Caco-2 (cell line): ENCODE data around the gene OMP. TPM values are rescaled to one million over a fixed set of nuclear protein-coding genes. Genes with fewer than 3 reads are reported as not detected.

ENCODE experiments used
- BruUV-seq: library from RNA; stranded (reverse); fragments of 400-500 nt; replicated peaks from 2 replicates; lab custom pipeline; 2021; lab: Mats Ljungman, UMichigan
- CTCF ChIA-PET: fragments of 300-600 bp; sonication (Branson Sonifier 250); formaldehyde crosslinking; loops from one replicate; lab custom pipeline; 2022; ENCODE audit warnings: antibody characterized with exemption; lab: Charles Lee
- POLR2A ChIA-PET: fragments of 300-600 bp; sonication (Branson Sonifier 250); formaldehyde crosslinking; loops from one replicate; lab custom pipeline; 2022; ENCODE audit warnings: antibody characterized with exemption; lab: Charles Lee
- DNase-seq, 2 experiments: peaks; one replicate each; pipeline versions ENCODE4 v3.0.0 to v3.0.0-alpha.2; 2020 to 2022
- H3K27me3 ChIP-seq: replicated peaks from 2 replicates; pipeline ENCODE4 v1.6.0; 2011; ENCODE audit warnings: low read length; ENCODE audit not compliant: control insufficient read depth, insufficient read depth
- H3K36me3 ChIP-seq: 2 replicates; pipeline ENCODE4 v1.5.1; 2011; ENCODE audit warnings: low read length; ENCODE audit not compliant: control insufficient read depth, insufficient read depth
- H3K4me1 ChIP-seq: fragments of 250-450 bp; sonication (Bioruptor Pico); 2 replicates; pipeline ENCODE4 v1.5.1; 2020; ENCODE audit warnings: mild to moderate bottlenecking
- H3K4me3 ChIP-seq: 2 replicates; pipeline ENCODE4 v1.5.1; 2011; ENCODE audit warnings: low read depth, mild to moderate bottlenecking, control low read depth, low read length
- H3K9me3 ChIP-seq: fragments of 250-450 bp; sonication (Bioruptor Pico); 2 replicates; pipeline ENCODE4 v1.5.1; 2020; ENCODE audit warnings: mild to moderate bottlenecking, moderate library complexity
- H3K27ac Mint-ChIP-seq: one replicate; pipeline ENCODE4 v1.8.0; 2022; ENCODE audit warnings: mixed read lengths; ENCODE audit not compliant: unreplicated experiment
- H3K27me3 Mint-ChIP-seq: one replicate; pipeline ENCODE4 v1.8.0; 2022; ENCODE audit warnings: mixed read lengths; ENCODE audit not compliant: insufficient read depth, unreplicated experiment
- H3K36me3 Mint-ChIP-seq: one replicate; pipeline ENCODE4 v1.8.0; 2022; ENCODE audit warnings: mild to moderate bottlenecking, mixed read lengths; ENCODE audit not compliant: insufficient read depth, unreplicated experiment
- H3K4me1 Mint-ChIP-seq: one replicate; pipeline ENCODE4 v1.8.0; 2022; ENCODE audit warnings: low read depth, mixed read lengths; ENCODE audit not compliant: unreplicated experiment
- H3K4me3 Mint-ChIP-seq: one replicate; pipeline ENCODE4 v1.8.0; 2022; ENCODE audit warnings: mild to moderate bottlenecking, moderate library complexity, mixed read lengths; ENCODE audit not compliant: unreplicated experiment
- H3K9me3 Mint-ChIP-seq: one replicate; pipeline ENCODE4 v1.8.0; 2022; ENCODE audit warnings: mixed read lengths; ENCODE audit not compliant: unreplicated experiment
- intact Hi-C: fragments of 100-400 bp; cut with micrococcal nuclease; formaldehyde crosslinking; loops from one replicate; pipeline ENCODE4 v1.10.0; 2022; ENCODE audit not compliant: unreplicated experiment
- total RNA-seq: library from RNA; stranded (reverse); gene quantifications from 2 replicates; pipeline ENCODE4 v1.2.3, GENCODE V29; 2022
- TF ChIP-seq, protein P1 (sequence below), 2 experiments: fragments of 200-600 bp in 1 of 2; IDR thresholded peaks; 1 replicate in 1 of 2; 2 replicates in 1 of 2; pipeline versions ENCODE4 v1.5.1 to v1.8.0; 2011 to 2022; ENCODE audit warnings: antibody characterized with exemption in 1 of 2, control low read depth in 1 of 2, inconsistent platforms in 1 of 2, low read depth in 1 of 2, low read length in 1 of 2, mild to moderate bottlenecking in 1 of 2, moderate library complexity in 1 of 2; ENCODE audit not compliant: insufficient read depth in 1 of 2, severe bottlenecking in 1 of 2, unreplicated experiment in 1 of 2

OMP gene
- total RNA-seq, 1 experiment from 2014 or later = 0.70 TPM

GRCh38 chr11:77140231-77140851 lies 37.7 kb downstream of the OMP start:
- BruUV-seq = no TSS peak
- H3K4me1 ChIP-seq = peaks cover 36% of the 10 kb centered on the region
- Mint-ChIP-seq H3K4me3 (no peak overlapping the region), H3K9me3 (no peaks in the 10 kb centered on the region), H3K4me1 (peaks cover 30% of the 10 kb centered on the region), H3K27ac (peak overlapping the region; percentile 54), H3K36me3 (no peaks in the 10 kb centered on the region), H3K27me3 (no peaks in the 10 kb centered on the region)
- ChIA-PET POLR2A (no interaction called here), CTCF (interaction anchor here (0.7 to 3.7 kb wide), 6 partner anchors 13 to 220 kb away, joined by 3 to 21 read pairs (median 4); partner anchors contain the start of gene MYO7A)
- no peaks in the 10 kb centered on the region for H3K27me3 ChIP-seq
- TF ChIP-seq, protein P1, sequence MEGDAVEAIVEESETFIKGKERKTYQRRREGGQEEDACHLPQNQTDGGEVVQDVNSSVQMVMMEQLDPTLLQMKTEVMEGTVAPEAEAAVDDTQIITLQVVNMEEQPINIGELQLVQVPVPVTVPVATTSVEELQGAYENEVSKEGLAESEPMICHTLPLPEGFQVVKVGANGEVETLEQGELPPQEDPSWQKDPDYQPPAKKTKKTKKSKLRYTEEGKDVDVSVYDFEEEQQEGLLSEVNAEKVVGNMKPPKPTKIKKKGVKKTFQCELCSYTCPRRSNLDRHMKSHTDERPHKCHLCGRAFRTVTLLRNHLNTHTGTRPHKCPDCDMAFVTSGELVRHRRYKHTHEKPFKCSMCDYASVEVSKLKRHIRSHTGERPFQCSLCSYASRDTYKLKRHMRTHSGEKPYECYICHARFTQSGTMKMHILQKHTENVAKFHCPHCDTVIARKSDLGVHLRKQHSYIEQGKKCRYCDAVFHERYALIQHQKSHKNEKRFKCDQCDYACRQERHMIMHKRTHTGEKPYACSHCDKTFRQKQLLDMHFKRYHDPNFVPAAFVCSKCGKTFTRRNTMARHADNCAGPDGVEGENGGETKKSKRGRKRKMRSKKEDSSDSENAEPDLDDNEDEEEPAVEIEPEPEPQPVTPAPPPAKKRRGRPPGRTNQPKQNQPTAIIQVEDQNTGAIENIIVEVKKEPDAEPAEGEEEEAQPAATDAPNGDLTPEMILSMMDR (IDR thresholded peaks at IDR 0.05; ENCODE audit: insufficient read depth in 1 of 2, low read depth in 1 of 2, low read length in 1 of 2, severe bottlenecking in 1 of 2, unreplicated experiment in 1 of 2) = no peak
- H3K4me3 ChIP-seq = no peak overlapping the region
- H3K36me3 ChIP-seq = no peaks in the 10 kb centered on the region
- intact Hi-C loops = no loop called here
- no peak for DNase-seq
- no peaks in the 10 kb centered on the region for H3K9me3 ChIP-seq

DNA sequence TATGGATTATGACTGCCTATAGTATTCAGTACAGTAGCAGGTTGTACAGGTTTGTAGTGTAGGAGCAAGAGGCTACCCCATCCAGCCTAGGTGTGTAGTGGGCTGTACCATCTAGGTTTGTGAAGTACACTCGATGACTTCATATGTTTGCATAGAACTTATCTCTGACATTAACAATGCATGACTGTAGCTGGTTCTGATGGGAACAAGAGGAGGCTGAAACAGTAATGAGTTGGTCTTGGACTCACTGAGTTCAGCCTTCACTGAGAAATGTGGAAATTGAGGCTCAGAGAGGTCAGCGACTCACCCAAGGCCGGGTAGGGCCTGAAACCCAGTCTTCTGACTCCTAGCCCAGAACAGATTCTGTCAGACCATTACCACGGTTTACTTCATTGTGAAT lies 38.4 kb downstream of the OMP start:
- peak in 1 of 2 experiments; percentile 59 for DNase-seq
- Histone ChIP-seq H3K36me3 (no peaks in the 10 kb centered on the region), H3K4me1 (peaks cover 43% of the 10 kb centered on the region), H3K27me3 (no peaks in the 10 kb centered on the region), H3K9me3 (no peaks in the 10 kb centered on the region), H3K4me3 (no peak overlapping the region)
- ChIA-PET CTCF (interaction anchor here (1.1 to 3.7 kb wide), 4 partner anchors 13 to 221 kb away, joined by 3 to 21 read pairs (median 5); partner anchors contain the start of gene MYO7A), POLR2A (no interaction called here)
- H3K27me3 Mint-ChIP-seq = no peaks in the 10 kb centered on the region
- TF ChIP-seq, protein P1 (IDR thresholded peaks at IDR 0.05; ENCODE audit: insufficient read depth in 1 of 2, low read depth in 1 of 2, low read length in 1 of 2, severe bottlenecking in 1 of 2, unreplicated experiment in 1 of 2) = no peak
- no peaks in the 10 kb centered on the region for H3K36me3 Mint-ChIP-seq
- peak overlapping the region; percentile 54 for H3K27ac Mint-ChIP-seq
- no peak overlapping the region for H3K4me3 Mint-ChIP-seq
- intact Hi-C loops = loop anchor here (1.0 kb wide), 1 partner anchor 13 kb away; the partner anchor contains the start of gene MYO7A
- no peaks in the 10 kb centered on the region for H3K9me3 Mint-ChIP-seq
- BruUV-seq = no TSS peak
- peaks cover 35% of the 10 kb centered on the region for H3K4me1 Mint-ChIP-seq

DNA sequence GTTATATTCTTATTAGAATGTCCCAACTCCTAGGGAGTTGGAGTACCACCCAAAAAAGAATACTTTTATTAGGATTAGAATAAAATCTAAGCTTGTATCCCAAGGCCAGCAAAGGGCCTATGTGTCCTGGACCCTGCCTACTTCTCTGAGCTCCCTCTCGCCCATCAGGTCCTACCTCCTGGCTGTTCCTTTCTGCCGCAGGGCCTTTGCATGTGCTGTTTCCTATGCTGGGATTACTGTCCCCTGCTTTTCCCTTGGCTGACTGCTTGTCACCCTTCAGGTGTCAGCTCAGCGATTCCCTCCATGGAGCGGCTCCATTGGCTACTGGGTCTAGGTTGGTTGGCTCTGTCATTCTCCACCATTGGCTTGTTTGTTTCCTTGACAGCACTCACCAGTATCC lies 38.8 kb downstream of the OMP start:
- no TSS peak for BruUV-seq
- no peak for DNase-seq
- no peaks in the 10 kb centered on the region for H3K27me3 Mint-ChIP-seq
- intact Hi-C loops = loop anchor here (1.0 kb wide), 1 partner anchor 13 kb away; the partner anchor contains the start of gene MYO7A
- ChIA-PET CTCF (interaction anchor here (1.1 to 3.7 kb wide), 4 partner anchors 14 to 222 kb away, joined by 3 to 21 read pairs (median 5); partner anchors contain the start of gene MYO7A), POLR2A (no interaction called here)
- no peaks in the 10 kb centered on the region for H3K36me3 Mint-ChIP-seq
- H3K4me1 Mint-ChIP-seq = peaks cover 40% of the 10 kb centered on the region
- Histone ChIP-seq H3K36me3 (no peaks in the 10 kb centered on the region), H3K4me1 (peaks cover 45% of the 10 kb centered on the region), H3K4me3 (no peak overlapping the region), H3K9me3 (no peaks in the 10 kb centered on the region), H3K27me3 (no peaks in the 10 kb centered on the region)
- H3K9me3 Mint-ChIP-seq = no peaks in the 10 kb centered on the region
- H3K4me3 Mint-ChIP-seq = no peak overlapping the region
- peak overlapping the region; percentile 47 for H3K27ac Mint-ChIP-seq
- TF ChIP-seq, protein P1 (IDR thresholded peaks at IDR 0.05; ENCODE audit: insufficient read depth in 1 of 2, low read depth in 1 of 2, low read length in 1 of 2, severe bottlenecking in 1 of 2, unreplicated experiment in 1 of 2) = no peak
